Lower lobe of right lung (tissue), 2 donors: ENCODE results near the gene CXCL10. TPM values are rescaled to one million over a fixed set of nuclear protein-coding genes. Genes with fewer than 3 reads are reported as not detected.
"Not testable (repeated sequence)": the region's sequence is repeated elsewhere in the genome, so short reads cannot be mapped to it uniquely, and the experiment has no call there.

Experiments
- ATAC-seq, 2 donors: fragments of 200-7000 bp; cut with Tn5 transposase; one replicate each; pipeline ENCODE4 v1.9.1; 2020 to 2022; ENCODE audit warnings: mild to moderate bottlenecking in 2 of 2, moderate library complexity in 2 of 2
- DNase-seq: peaks from one replicate; pipeline ENCODE4 v3.0.0-alpha.2; 2020
- H3K27ac ChIP-seq: fragments of 200-600 bp; one replicate; pipeline ENCODE4 v1.8.0; 2022
- H3K27me3 ChIP-seq: fragments of 200-600 bp; one replicate; pipeline ENCODE4 v1.8.0; 2022; ENCODE audit warnings: low read depth
- H3K36me3 ChIP-seq: fragments of 200-600 bp; one replicate; pipeline ENCODE4 v1.8.0; 2022; ENCODE audit warnings: mild to moderate bottlenecking
- H3K4me1 ChIP-seq: fragments of 200-600 bp; one replicate; pipeline ENCODE4 v1.8.0; 2022
- H3K4me3 ChIP-seq: fragments of 200-600 bp; one replicate; pipeline ENCODE4 v1.8.0; 2022; ENCODE audit warnings: mild to moderate bottlenecking
- H3K9me3 ChIP-seq: fragments of 200-600 bp; one replicate; pipeline ENCODE4 v1.8.0; 2022
- CTCF ChIP-seq: fragments of 200-600 bp; IDR thresholded peaks from one replicate; pipeline ENCODE4 v1.8.0; 2022; ENCODE audit warnings: antibody characterized with exemption, mild to moderate bottlenecking
- intact Hi-C: fragments of 100-400 bp; cut with DNase I; formaldehyde crosslinking; loops from one replicate; pipeline ENCODE4 v1.11.0; 2022
- total RNA-seq: library from RNA; stranded (reverse); fragmentation: NEBNext Ultra II Directional; extraction: Animal tissue kit (Norgen Biotek cat#: 25700); gene quantifications from one replicate; pipeline ENCODE4 v1.2.1, GENCODE V29; 2021
- donor health status: DM: no; HTN: yes; CAD: no; lungs with severe emphysema.

The CXCL10 gene
- total RNA-seq, 1 donor from 2014 or later: 3.3 TPM

GRCh38 chr4:76055421-76055820 is 32.1 kb upstream of the CXCL10 start:
- Histone ChIP-seq H3K9me3 (no peaks in the 10 kb centered on the region), H3K27me3 (no peaks in the 10 kb centered on the region), H3K4me1 (no peaks in the 10 kb centered on the region), H3K27ac (no peak overlapping the region), H3K36me3 (no peaks in the 10 kb centered on the region), H3K4me3 (no peak overlapping the region)
- no peak for ATAC-seq
- no peak for TF ChIP-seq CTCF
- intact Hi-C loops: no loop called here
- DNase-seq: no peak

GRCh38 chr4:76055016-76055415 is 31.7 kb upstream of the CXCL10 start:
- Histone ChIP-seq H3K4me3 (no peak overlapping the region), H3K9me3 (no peaks in the 10 kb centered on the region), H3K36me3 (no peaks in the 10 kb centered on the region), H3K4me1 (no peaks in the 10 kb centered on the region), H3K27ac (no peak overlapping the region), H3K27me3 (no peaks in the 10 kb centered on the region)
- no peak for TF ChIP-seq CTCF
- intact Hi-C loops: no loop called here
- DNase-seq (no peak), ATAC-seq (no peak)

- ATAC-seq (no peak), DNase-seq (no peak)
- intact Hi-C loops: no loop called here
- no peaks in the 10 kb centered on the region for H3K27me3 ChIP-seq
- no peak overlapping the region for H3K27ac ChIP-seq
- H3K9me3 ChIP-seq: no peaks in the 10 kb centered on the region
- TF ChIP-seq CTCF: no peak
- H3K36me3 ChIP-seq: no peaks in the 10 kb centered on the region
- no peak overlapping the region for H3K4me3 ChIP-seq
- no peaks in the 10 kb centered on the region for H3K4me1 ChIP-seq
These were observed 30.4 kb upstream of the CXCL10 start for GRCh38 chr4:76053730-76054129.

GRCh38 chr4:76050560-76051050 is 27.3 kb upstream of the CXCL10 start:
- intact Hi-C loops, H3K36me3 ChIP-seq, H3K4me1 ChIP-seq, H3K9me3 ChIP-seq, H3K27ac ChIP-seq, H3K4me3 ChIP-seq, H3K27me3 ChIP-seq, DNase-seq, ATAC-seq: not testable (repeated sequence)

GRCh38 chr4:76049860-76050416 is 26.6 kb upstream of the CXCL10 start:
- DNase-seq, H3K36me3 ChIP-seq, H3K4me3 ChIP-seq, intact Hi-C loops, H3K27ac ChIP-seq, H3K4me1 ChIP-seq, H3K27me3 ChIP-seq, ATAC-seq, H3K9me3 ChIP-seq: not testable (repeated sequence)

- intact Hi-C loops, H3K4me3 ChIP-seq, DNase-seq, H3K9me3 ChIP-seq, H3K36me3 ChIP-seq, ATAC-seq, H3K27me3 ChIP-seq, H3K4me1 ChIP-seq, H3K27ac ChIP-seq: not testable (repeated sequence)
These were observed 21.4 kb upstream of the CXCL10 start for GRCh38 chr4:76044686-76045085.

- H3K4me1 ChIP-seq, ATAC-seq, H3K27me3 ChIP-seq, H3K4me3 ChIP-seq, H3K9me3 ChIP-seq, DNase-seq, H3K36me3 ChIP-seq, H3K27ac ChIP-seq, intact Hi-C loops: not testable (repeated sequence)
These were observed 20.0 kb upstream of the CXCL10 start for GRCh38 chr4:76043306-76043705.

- DNase-seq, intact Hi-C loops, H3K27me3 ChIP-seq, H3K27ac ChIP-seq, H3K4me1 ChIP-seq, ATAC-seq, H3K4me3 ChIP-seq, H3K9me3 ChIP-seq, H3K36me3 ChIP-seq: not testable (repeated sequence)
These were observed 19.1 kb upstream of the CXCL10 start for GRCh38 chr4:76042241-76042998.
